HepG2 (cell line): ENCODE data around the gene GTPBP6. TPM values are rescaled to one million over a fixed set of nuclear protein-coding genes. Genes with fewer than 3 reads are reported as not detected.

ENCODE experiments used
- FOSL1 ChIP-seq: sonication (generic); formaldehyde crosslinking; IDR thresholded peaks from 2 replicates; pipeline ENCODE4 v1.9.0; 2021; ENCODE audit warnings: missing genetic modification reagents, borderline replicate concordance
- GATAD2A ChIP-seq: IDR thresholded peaks from 2 replicates; pipeline ENCODE4 v1.6.1; 2016
- HOXA5 ChIP-seq: sonication (generic); formaldehyde crosslinking; IDR thresholded peaks from 2 replicates; pipeline ENCODE4 v1.4.0; 2020; ENCODE audit warnings: missing genetic modification reagents
- MAF1 ChIP-seq: sonication (generic); formaldehyde crosslinking; IDR thresholded peaks from 2 replicates; pipeline ENCODE4 v1.5.0; 2020; ENCODE audit warnings: missing genetic modification reagents, borderline replicate concordance
- MAZ ChIP-seq, 2 experiments: sonication (generic) in 1 of 2; formaldehyde crosslinking in 1 of 2; IDR thresholded peaks; 2 replicates each; pipeline versions ENCODE4 v1.5.0 to v1.6.1; 2012 to 2020; ENCODE audit warnings: low read depth in 2 of 2, mild to moderate bottlenecking in 2 of 2, borderline replicate concordance in 1 of 2, improper control_type of control experiment in 1 of 2, low read length in 1 of 2, missing genetic modification reagents in 1 of 2, moderate library complexity in 1 of 2
- MIER3 ChIP-seq: IDR thresholded peaks from 2 replicates; pipeline ENCODE4 v1.6.1; 2016; ENCODE audit warnings: missing compliant biosample characterization, borderline replicate concordance
- NCOA2 ChIP-seq: sonication (generic); formaldehyde crosslinking; IDR thresholded peaks from 2 replicates; pipeline ENCODE4 v1.8.0; 2022; ENCODE audit warnings: inconsistent platforms
- NR2F6 ChIP-seq, 2 experiments: IDR thresholded peaks; 2 replicates each; pipeline ENCODE4 v1.6.1; 2016; ENCODE audit warnings: antibody characterized with exemption in 1 of 2, mild to moderate bottlenecking in 1 of 2
- RBFOX2 ChIP-seq: fragments of 200-400 bp; formaldehyde crosslinking; IDR thresholded peaks from 2 replicates; pipeline ENCODE4 v1.6.1; 2017; ENCODE audit warnings: low read depth, mild to moderate bottlenecking, low read length
- SALL2 ChIP-seq: sonication (generic); formaldehyde crosslinking; IDR thresholded peaks from 2 replicates; pipeline ENCODE4 v1.8.1; 2023; ENCODE audit warnings: mild to moderate bottlenecking, missing genetic modification reagents, inconsistent platforms
- SCMH1 ChIP-seq: sonication (generic); formaldehyde crosslinking; IDR thresholded peaks from 2 replicates; pipeline ENCODE4 v1.9.0; 2021; ENCODE audit warnings: missing genetic modification reagents, mild to moderate bottlenecking, borderline replicate concordance
- TAF1 ChIP-seq: sonication (generic); formaldehyde crosslinking; IDR thresholded peaks from 2 replicates; pipeline ENCODE4 v1.4.0; 2020; ENCODE audit warnings: missing genetic modification reagents
- THRA ChIP-seq: sonication (generic); formaldehyde crosslinking; IDR thresholded peaks from 2 replicates; pipeline ENCODE4 v1.4.0; 2020; ENCODE audit warnings: missing genetic modification reagents, borderline replicate concordance
- YEATS4 ChIP-seq: sonication (generic); formaldehyde crosslinking; IDR thresholded peaks from 2 replicates; pipeline ENCODE4 v1.4.0; 2020; ENCODE audit warnings: missing genetic modification reagents, borderline replicate concordance
- ZNF225 ChIP-seq: sonication (generic); formaldehyde crosslinking; IDR thresholded peaks from 2 replicates; pipeline ENCODE4 v1.4.0; 2020; ENCODE audit warnings: mild to moderate bottlenecking, missing genetic modification reagents
- ZNF264 ChIP-seq: sonication (generic); formaldehyde crosslinking; IDR thresholded peaks from 2 replicates; pipeline ENCODE4 v1.4.0; 2020; ENCODE audit warnings: missing genetic modification reagents
- ZNF441 ChIP-seq: sonication (generic); formaldehyde crosslinking; IDR thresholded peaks from 2 replicates; pipeline ENCODE4 v1.7.0; 2021; ENCODE audit warnings: missing genetic modification reagents, borderline replicate concordance
- ZNF552 ChIP-seq: sonication (generic); formaldehyde crosslinking; IDR thresholded peaks from 2 replicates; pipeline ENCODE4 v1.9.0; 2022; ENCODE audit warnings: missing genetic modification reagents, mild to moderate bottlenecking, borderline replicate concordance
- ZNF781 ChIP-seq: sonication (generic); formaldehyde crosslinking; IDR thresholded peaks from 2 replicates; pipeline ENCODE4 v1.5.1; 2020; ENCODE audit warnings: borderline replicate concordance, mild to moderate bottlenecking, missing genetic modification reagents; ENCODE audit errors: not compliant biosample characterization
- ZNF792 ChIP-seq: IDR thresholded peaks from 2 replicates; pipeline ENCODE4 v1.6.1; 2016
- polyA plus RNA-seq, 8 experiments: library from polyadenylated mRNA; depleted of rRNA in 3 of 8; stranded (reverse) in 7 of 8; unstranded in 1 of 8; fragments of >200 nt; fragmentation: Illumina TruSeq in 4 of 8; extraction: Trizol in 4 of 8; gene quantifications; 2 replicates each; pipeline versions ENCODE4 v1.2.1 to v1.2.3, GENCODE V29; 2011 to 2016; ENCODE audit warnings: low read depth in 4 of 8, missing spikeins in 1 of 8, mixed read lengths in 1 of 8; ENCODE audit not compliant: insufficient read depth in 1 of 8
- total RNA-seq, 5 experiments: library from RNA; depleted of rRNA; stranded (reverse); fragments of >200 nt; fragmentation: Illumina TruSeq; extraction: Trizol; gene quantifications; 2 replicates each; pipeline ENCODE4 v1.2.3, GENCODE V29; 2016; ENCODE audit warnings: low read depth in 1 of 5
- TF ChIP-seq, protein P1 (sequence below): sonication (generic); formaldehyde crosslinking; IDR thresholded peaks from 2 replicates; pipeline ENCODE4 v1.8.0; 2023; ENCODE audit warnings: mild to moderate bottlenecking, missing genetic modification reagents
- TF ChIP-seq, protein P2 (sequence below): sonication (generic); formaldehyde crosslinking; IDR thresholded peaks from 2 replicates; pipeline ENCODE4 v1.8.0; 2022; ENCODE audit warnings: mild to moderate bottlenecking, missing genetic modification reagents
- TF ChIP-seq, protein P3 (sequence below): sonication (generic); formaldehyde crosslinking; IDR thresholded peaks from 2 replicates; pipeline ENCODE4 v1.4.0; 2020; ENCODE audit warnings: missing genetic modification reagents

Gene GTPBP6
- total and polyA plus RNA-seq, 2 of the 13 experiments (the other 11 are each of a cell fraction or from before 2014, with no cell fraction given) = 20.2 to 39.6 TPM

DNA sequence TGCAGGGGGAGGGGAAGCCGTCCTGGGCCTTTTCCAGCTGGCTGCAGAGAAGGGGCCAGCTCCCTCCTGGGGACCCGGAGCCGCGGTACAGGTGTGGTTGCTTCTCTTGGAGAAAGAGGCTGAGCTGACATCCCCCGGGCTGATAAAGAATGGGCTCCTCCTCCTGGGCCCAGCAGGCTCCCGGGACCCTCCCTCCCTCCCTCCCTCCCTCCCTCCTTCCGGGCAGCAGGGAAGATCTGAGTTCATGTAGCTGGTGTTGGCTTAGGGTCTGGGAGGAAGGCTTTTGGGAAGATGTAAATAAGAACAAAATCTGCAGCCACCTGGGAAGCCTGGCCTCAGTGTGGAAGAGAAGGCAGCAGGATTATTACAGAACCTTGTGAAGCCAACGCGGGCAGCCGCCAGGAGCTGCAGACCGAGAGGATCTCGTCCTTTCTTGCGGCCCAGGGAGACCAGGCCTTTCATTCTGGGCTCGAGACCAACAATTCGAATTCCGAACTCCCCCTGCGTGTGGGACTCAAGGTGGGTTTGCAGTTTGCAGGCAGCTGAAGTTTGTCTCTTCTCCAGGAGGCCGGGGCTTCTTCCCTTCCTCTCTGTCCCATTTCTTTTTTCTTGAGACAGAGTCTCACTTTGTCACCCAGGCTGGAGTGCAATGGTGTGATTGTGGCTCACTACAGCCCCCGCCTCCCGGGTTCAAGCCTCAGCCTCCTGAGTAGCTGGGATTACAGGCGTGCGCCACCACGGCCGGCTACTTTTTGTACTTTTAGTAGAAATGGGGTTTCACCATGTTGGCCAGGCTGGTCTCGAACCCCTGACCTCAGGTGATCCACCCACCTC, 37.2 kb downstream of the GTPBP6 start, which contains the start of gene PLCXD1 (continued):
- TF ChIP-seq RBFOX2 (peak; percentile 61), ZNF781 (no peak), HOXA5 (CRISPR knock-in tag) (no peak), ZNF441 (CRISPR knock-in tag) (no peak), SCMH1 (CRISPR knock-in tag) (no peak), ZNF264 (CRISPR knock-in tag) (no peak), NCOA2 (CRISPR knock-in tag) (no peak), SALL2 (CRISPR knock-in tag) (no peak), MAZ (IDR thresholded peaks at IDR 0.05; ENCODE audit: borderline replicate concordance, low read depth, low read length) (peak; percentile 45; the same call in 1 of the 2 replicates), MAZ (CRISPR knock-in tag; IDR thresholded peaks at IDR 0.05; ENCODE audit: low read depth) (peak; percentile 52; the same call in 1 of the 2 replicates), MIER3 (no peak), NR2F6 (IDR thresholded peaks at IDR 0.05) (no peak), NR2F6 (CRISPR knock-in tag; IDR thresholded peaks at IDR 0.05) (no peak), YEATS4 (no peak), ZNF792 (CRISPR knock-in tag) (peak; percentile 70; the same call in 1 of the 2 replicates), TAF1 (CRISPR knock-in tag) (no peak), MAF1 (no peak), THRA (CRISPR knock-in tag) (peak; percentile 38; the same call in 1 of the 2 replicates), FOSL1 (CRISPR knock-in tag) (no peak), ZNF552 (CRISPR knock-in tag) (no peak), ZNF225 (CRISPR knock-in tag) (no peak), GATAD2A (0 out of 2 replicates have a peak, but pooled peaks have one; percentile 15)
- TF ChIP-seq, protein P1, sequence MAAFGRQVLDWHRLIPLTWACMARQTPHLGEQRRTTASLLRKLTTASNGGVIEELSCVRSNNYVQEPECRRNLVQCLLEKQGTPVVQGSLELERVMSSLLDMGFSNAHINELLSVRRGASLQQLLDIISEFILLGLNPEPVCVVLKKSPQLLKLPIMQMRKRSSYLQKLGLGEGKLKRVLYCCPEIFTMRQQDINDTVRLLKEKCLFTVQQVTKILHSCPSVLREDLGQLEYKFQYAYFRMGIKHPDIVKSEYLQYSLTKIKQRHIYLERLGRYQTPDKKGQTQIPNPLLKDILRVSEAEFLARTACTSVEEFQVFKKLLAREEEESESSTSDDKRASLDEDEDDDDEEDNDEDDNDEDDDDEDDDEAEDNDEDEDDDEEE (CRISPR knock-in tag) = no peak
- TF ChIP-seq, protein P2, sequence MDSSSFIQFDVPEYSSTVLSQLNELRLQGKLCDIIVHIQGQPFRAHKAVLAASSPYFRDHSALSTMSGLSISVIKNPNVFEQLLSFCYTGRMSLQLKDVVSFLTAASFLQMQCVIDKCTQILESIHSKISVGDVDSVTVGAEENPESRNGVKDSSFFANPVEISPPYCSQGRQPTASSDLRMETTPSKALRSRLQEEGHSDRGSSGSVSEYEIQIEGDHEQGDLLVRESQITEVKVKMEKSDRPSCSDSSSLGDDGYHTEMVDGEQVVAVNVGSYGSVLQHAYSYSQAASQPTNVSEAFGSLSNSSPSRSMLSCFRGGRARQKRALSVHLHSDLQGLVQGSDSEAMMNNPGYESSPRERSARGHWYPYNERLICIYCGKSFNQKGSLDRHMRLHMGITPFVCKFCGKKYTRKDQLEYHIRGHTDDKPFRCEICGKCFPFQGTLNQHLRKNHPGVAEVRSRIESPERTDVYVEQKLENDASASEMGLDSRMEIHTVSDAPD (CRISPR knock-in tag) = no peak
- TF ChIP-seq, protein P3, sequence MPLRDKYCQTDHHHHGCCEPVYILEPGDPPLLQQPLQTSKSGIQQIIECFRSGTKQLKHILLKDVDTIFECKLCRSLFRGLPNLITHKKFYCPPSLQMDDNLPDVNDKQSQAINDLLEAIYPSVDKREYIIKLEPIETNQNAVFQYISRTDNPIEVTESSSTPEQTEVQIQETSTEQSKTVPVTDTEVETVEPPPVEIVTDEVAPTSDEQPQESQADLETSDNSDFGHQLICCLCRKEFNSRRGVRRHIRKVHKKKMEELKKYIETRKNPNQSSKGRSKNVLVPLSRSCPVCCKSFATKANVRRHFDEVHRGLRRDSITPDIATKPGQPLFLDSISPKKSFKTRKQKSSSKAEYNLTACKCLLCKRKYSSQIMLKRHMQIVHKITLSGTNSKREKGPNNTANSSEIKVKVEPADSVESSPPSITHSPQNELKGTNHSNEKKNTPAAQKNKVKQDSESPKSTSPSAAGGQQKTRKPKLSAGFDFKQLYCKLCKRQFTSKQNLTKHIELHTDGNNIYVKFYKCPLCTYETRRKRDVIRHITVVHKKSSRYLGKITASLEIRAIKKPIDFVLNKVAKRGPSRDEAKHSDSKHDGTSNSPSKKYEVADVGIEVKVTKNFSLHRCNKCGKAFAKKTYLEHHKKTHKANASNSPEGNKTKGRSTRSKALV (CRISPR knock-in tag) = no peak
